ENCODE data around the gene KCNJ15. TPM values are rescaled to one million over a fixed set of nuclear protein-coding genes. Genes with fewer than 3 reads are reported as not detected.

KCNJ15 gene
- total RNA-seq, 1 donor from 2014 or later, result 0.51 TPM

DNA sequence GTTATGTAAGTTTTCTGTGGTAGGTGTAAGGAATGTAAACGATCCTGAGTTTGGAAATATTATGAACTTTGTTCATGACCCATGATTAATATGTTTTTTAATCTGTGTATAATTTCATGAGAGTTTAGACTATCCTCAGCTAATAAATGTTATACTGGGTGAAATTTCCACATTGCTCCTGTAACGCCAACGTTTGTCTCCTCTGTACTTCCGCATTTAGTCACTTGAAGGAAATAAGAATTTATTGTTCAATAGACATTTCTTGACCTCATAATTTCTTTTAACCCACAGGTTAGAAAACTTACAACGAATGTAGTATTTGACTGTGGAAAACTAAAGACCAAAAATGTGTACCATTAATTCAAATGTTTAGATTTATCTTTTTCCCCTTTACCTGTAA lies 876 bp downstream of the KCNJ15 start:
- no peak overlapping the region for H3K27ac Mint-ChIP-seq (ENCODE audit: unreplicated experiment)
- DNase-seq (ENCODE audit: extremely low spot score, unreplicated experiment), result no peak
- no peaks in the 10 kb centered on the region for H3K9me3 Mint-ChIP-seq (ENCODE audit: unreplicated experiment)
- peaks cover 9% of the 10 kb centered on the region for H3K4me1 Mint-ChIP-seq (ENCODE audit: unreplicated experiment)
- H3K36me3 Mint-ChIP-seq (ENCODE audit: unreplicated experiment), result no peaks in the 10 kb centered on the region
- H3K4me3 Mint-ChIP-seq (ENCODE audit: unreplicated experiment), result no peak overlapping the region
- TF ChIP-seq, protein P1, sequence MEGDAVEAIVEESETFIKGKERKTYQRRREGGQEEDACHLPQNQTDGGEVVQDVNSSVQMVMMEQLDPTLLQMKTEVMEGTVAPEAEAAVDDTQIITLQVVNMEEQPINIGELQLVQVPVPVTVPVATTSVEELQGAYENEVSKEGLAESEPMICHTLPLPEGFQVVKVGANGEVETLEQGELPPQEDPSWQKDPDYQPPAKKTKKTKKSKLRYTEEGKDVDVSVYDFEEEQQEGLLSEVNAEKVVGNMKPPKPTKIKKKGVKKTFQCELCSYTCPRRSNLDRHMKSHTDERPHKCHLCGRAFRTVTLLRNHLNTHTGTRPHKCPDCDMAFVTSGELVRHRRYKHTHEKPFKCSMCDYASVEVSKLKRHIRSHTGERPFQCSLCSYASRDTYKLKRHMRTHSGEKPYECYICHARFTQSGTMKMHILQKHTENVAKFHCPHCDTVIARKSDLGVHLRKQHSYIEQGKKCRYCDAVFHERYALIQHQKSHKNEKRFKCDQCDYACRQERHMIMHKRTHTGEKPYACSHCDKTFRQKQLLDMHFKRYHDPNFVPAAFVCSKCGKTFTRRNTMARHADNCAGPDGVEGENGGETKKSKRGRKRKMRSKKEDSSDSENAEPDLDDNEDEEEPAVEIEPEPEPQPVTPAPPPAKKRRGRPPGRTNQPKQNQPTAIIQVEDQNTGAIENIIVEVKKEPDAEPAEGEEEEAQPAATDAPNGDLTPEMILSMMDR (IDR thresholded peaks at IDR 0.05), result no peak
- H3K27me3 Mint-ChIP-seq (ENCODE audit: unreplicated experiment), result peaks cover 4% of the 10 kb centered on the region

DNA sequence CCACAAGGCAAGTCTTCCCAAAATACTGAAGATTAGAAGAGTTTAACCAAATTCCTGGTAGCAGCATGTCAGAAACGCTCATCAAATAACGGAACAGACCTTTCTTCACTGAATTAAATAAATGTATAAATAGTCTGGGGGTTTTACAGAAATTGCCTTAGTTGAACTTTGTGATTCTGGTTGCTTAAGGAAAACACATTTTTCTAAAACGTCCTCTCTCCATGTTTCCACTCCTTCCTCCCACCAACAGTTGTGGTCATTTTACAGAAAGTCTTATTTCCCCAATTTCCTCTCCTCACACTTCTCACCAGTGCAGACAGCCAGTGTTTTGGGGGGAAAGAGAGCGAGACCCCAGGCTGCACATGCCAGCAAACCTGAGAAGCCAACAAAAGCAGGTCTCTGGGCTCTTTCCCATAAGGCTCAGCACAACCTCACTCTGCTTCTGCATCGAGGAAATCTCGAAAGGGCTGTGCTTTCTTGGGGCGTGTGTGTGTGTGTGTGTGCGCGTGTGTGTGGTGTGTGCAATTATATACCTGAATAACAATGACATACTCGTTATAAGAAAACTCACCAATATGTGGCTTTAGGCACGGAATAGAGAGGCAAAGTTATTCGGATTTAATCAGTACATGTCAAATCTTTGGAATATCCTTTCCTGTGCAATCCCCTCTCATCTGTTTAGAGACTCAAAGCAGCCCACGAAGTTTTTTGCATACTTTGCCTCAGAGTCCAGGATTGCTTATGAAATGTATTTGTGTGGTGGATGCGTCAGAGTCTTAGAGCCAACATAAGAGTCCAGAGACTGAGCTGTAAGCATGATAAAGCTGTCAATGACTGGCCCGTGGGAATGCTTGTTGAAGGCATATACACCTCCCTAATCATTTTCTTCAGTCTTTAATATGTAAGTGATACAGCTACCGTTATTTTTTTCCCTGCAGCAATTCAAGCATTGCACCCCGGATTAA lies 2.0 kb downstream of the KCNJ15 start:
- TF ChIP-seq, protein P1 (IDR thresholded peaks at IDR 0.05), result no peak
- Mint-ChIP-seq H3K27me3 (ENCODE audit: unreplicated experiment) (peaks cover 4% of the 10 kb centered on the region), H3K4me1 (ENCODE audit: unreplicated experiment) (peaks cover 14% of the 10 kb centered on the region), H3K9me3 (ENCODE audit: unreplicated experiment) (no peaks in the 10 kb centered on the region), H3K4me3 (ENCODE audit: unreplicated experiment) (no peak overlapping the region), H3K27ac (ENCODE audit: unreplicated experiment) (no peak overlapping the region), H3K36me3 (ENCODE audit: unreplicated experiment) (no peaks in the 10 kb centered on the region)
- no peak for DNase-seq (ENCODE audit: extremely low spot score, unreplicated experiment)

DNA sequence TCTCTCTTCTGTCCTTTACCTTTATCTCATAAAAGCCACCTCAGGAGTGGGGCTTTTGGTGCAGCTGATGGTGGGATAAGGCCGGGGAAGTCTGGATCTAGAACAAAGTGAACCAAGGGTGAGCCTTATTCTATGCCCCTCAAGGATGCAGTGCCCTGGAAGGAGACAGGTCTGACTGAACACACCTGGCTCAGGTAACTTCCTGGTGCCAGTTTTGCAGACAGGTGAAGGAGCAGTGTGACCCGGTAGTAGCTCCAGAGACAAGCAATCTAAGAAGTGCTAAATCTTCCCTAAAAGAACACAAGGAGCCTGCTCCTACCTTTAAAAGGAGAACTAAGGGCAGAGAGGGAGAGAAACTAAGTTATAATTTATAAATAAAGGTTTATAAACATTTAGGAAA lies 2.9 kb downstream of the KCNJ15 start:
- Mint-ChIP-seq H3K27ac (ENCODE audit: unreplicated experiment) (no peak overlapping the region), H3K4me1 (ENCODE audit: unreplicated experiment) (peaks cover 14% of the 10 kb centered on the region)

DNA sequence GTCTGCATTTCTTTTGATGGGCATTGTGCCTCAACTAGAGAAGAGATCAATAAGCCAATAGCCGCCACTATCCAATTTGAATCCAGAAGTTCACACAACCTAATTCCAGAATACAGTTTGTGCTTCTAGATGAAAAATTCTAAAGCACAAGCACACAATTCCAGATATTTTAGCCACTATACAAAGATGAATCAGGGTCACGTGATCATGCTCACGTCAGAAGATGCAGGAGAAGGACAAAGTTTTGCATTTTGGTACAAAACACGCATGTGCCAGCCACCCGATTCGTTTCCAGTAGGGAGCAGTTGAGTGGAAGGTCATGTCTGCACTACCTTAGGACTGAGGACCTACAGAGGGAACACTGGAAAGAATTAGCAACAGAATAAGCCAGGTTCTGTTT lies 3.6 kb downstream of the KCNJ15 start:
- no peak overlapping the region for H3K4me3 Mint-ChIP-seq (ENCODE audit: unreplicated experiment)
- TF ChIP-seq, protein P1 (IDR thresholded peaks at IDR 0.05), result no peak
- peaks cover 4% of the 10 kb centered on the region for H3K27me3 Mint-ChIP-seq (ENCODE audit: unreplicated experiment)
- no peaks in the 10 kb centered on the region for H3K36me3 Mint-ChIP-seq (ENCODE audit: unreplicated experiment)
- peaks cover 14% of the 10 kb centered on the region for H3K4me1 Mint-ChIP-seq (ENCODE audit: unreplicated experiment)
- H3K27ac Mint-ChIP-seq (ENCODE audit: unreplicated experiment), result no peak overlapping the region
- DNase-seq (ENCODE audit: extremely low spot score, unreplicated experiment), result no peak
- no peaks in the 10 kb centered on the region for H3K9me3 Mint-ChIP-seq (ENCODE audit: unreplicated experiment)

More for the DNA sequence above, 2.9 kb downstream of the KCNJ15 start:
- TF ChIP-seq, protein P1 (IDR thresholded peaks at IDR 0.05), result no peak
- no peaks in the 10 kb centered on the region for H3K36me3 Mint-ChIP-seq (ENCODE audit: unreplicated experiment)
- H3K4me3 Mint-ChIP-seq (ENCODE audit: unreplicated experiment), result no peak overlapping the region
- H3K9me3 Mint-ChIP-seq (ENCODE audit: unreplicated experiment), result no peaks in the 10 kb centered on the region
- peaks cover 4% of the 10 kb centered on the region for H3K27me3 Mint-ChIP-seq (ENCODE audit: unreplicated experiment)
- no peak for DNase-seq (ENCODE audit: extremely low spot score, unreplicated experiment)

DNA sequence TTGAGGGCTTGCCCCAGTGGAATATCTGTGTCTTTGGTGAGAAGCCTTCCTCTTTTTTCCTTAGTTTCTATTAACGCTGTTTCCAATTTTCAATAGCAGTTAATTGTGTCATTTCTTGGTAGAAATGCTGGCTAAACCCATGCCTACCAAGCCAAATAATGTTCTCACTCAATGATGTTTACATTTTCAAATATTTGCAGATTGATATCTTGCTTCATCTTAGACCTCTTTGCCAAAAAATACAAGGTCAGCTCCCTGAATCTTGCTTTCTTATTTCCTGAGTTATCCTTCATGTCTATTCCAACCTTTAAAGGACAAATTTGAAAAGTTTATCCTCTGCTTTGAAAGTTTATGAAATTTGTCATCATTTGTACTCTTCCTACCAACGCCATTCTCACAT lies 5.1 kb downstream of the KCNJ15 start:
- Mint-ChIP-seq H3K4me1 (ENCODE audit: unreplicated experiment) (peaks cover 20% of the 10 kb centered on the region), H3K36me3 (ENCODE audit: unreplicated experiment) (no peaks in the 10 kb centered on the region), H3K4me3 (ENCODE audit: unreplicated experiment) (no peak overlapping the region), H3K9me3 (ENCODE audit: unreplicated experiment) (no peaks in the 10 kb centered on the region), H3K27me3 (ENCODE audit: unreplicated experiment) (peaks cover 4% of the 10 kb centered on the region), H3K27ac (ENCODE audit: unreplicated experiment) (no peak overlapping the region)
- TF ChIP-seq, protein P1 (IDR thresholded peaks at IDR 0.05), result no peak
- DNase-seq (ENCODE audit: extremely low spot score, unreplicated experiment), result no peak

Data from osteocyte (in vitro differentiated cells).